Endometrial microvascular endothelial cells (primary cell): ENCODE data around the gene SPIB. TPM values are rescaled to one million over a fixed set of nuclear protein-coding genes. Genes with fewer than 3 reads are reported as not detected.
"Not testable (repeated sequence)": the region's sequence is repeated elsewhere in the genome, so short reads cannot be mapped to it uniquely, and the experiment has no call there.

Experiments
- in situ Hi-C: cut with HindIII; loops from 2 replicates; pipeline ENCODE4 v1.10.0; 2017; ENCODE audit warnings: low sequenced_read_pairs, low pct_unique_long_range_greater_than_20kb; ENCODE audit errors: inconsistent ontology term
- total RNA-seq: library from RNA; depleted of rRNA; stranded (reverse); fragments of >200 nt; gene quantifications from one replicate; pipeline ENCODE4 v1.2.3, GENCODE V29; 2015; ENCODE audit errors: inconsistent ontology term

SPIB gene
- total RNA-seq, 1 donor from 2014 or later: not detected

DNA sequence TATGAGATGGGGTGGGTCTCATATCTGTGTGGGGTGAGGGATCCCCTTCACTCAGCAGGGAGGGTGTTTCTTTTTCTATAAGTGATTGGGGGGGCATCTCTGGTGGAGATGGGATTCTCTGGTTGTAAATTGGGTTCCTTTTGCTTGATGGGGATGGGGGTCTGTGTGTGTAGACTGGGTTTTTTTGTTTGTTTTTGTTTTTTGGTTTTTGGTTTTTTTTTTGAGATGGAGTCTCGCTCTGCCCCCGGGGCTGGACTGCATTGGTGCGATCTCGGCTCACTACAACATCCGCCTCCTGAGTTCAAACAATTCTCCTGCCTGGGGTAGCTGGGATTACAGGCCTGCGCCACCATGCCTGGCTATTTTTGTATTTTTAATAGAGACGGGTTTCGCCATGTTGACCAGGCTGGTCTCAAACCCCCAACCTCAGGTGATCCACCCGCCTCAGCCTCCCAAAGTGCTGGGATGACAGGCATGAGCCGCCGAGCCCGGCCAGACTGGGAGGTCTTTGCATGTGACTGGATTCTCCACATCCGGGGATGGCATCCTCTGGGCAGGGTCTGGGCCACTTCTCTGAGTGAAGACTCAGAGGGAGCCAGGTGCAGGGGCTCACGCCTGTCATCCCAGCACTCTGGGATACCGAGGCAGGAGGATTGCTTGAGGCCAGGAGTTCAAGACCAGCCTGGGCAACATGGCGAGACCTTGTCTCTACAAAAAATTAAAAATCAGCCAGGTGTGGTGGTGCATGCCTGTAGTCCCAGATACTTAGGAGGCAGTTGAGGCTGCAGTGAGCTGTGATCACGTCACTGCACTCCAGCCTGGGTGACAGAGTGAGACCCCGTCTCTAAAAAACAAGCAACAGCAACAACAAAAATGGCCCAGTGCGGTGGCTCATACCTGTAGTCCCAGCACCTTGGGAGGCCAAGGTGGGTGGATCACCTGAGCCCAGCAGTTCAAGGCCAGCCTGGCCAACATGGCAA lies 14.8 kb downstream of the SPIB start:
- in situ Hi-C loops: no loop called here

DNA sequence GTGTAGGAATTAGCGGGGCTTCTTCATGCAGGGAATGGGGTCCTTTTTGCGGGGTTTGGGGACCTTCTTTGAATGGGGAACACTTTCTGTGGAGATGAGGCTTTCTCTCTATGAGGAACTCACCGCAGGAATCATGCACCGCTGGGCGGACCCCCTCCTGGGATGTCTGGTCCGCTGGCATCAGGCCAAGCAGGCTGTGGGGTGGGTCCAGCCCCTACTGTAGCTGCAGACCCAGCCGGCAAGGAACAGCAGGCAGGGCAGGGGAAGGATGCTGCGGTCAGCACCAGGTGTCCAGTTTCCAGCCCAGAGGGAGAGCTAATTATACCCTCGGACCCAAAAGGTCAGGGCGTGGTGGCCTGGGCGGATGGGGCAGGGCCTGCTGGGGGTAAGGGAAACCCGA lies 15.8 kb downstream of the SPIB start:
- in situ Hi-C loops: no loop called here

DNA sequence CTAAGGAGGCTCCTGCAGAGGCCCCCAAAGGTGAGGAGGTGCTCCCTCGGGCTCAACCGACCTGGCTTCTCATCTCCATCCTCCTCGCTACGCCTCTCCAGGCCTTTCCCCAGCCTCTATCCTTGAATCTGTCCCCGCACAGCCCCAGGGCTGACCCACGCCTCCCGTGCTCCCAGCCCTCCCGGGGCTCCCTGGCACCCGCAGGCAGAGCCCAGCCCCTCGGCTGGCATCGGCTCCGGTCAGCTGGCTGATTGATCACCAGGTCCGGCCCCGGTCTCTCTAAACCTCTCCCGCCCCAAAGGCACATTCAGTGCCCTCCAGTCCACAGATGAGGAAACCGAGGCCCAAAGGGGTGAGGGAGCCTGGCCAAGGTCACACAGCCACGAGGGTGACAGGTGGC lies 16.5 kb downstream of the SPIB start:
- in situ Hi-C loops: no loop called here

DNA sequence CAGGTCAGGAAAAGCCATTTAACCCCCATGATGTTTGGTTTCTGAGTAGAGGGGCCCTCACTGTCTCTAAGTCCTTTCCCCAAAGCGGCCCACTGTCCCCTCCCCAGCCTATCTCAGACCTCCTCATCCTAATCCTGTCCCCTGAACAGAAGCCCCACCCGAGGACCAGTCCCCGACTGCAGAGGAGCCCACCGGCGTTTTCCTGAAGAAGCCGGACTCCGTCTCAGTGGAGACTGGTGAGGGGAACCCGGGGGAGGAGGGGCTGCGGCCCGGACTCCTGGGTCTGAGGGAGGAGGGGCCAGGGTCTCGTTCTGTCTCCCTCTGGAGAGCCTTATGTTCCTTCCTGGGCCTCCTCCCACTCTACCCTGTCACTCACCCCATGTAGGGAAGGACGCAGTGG lies 16.9 kb downstream of the SPIB start:
- in situ Hi-C loops: no loop called here

DNA sequence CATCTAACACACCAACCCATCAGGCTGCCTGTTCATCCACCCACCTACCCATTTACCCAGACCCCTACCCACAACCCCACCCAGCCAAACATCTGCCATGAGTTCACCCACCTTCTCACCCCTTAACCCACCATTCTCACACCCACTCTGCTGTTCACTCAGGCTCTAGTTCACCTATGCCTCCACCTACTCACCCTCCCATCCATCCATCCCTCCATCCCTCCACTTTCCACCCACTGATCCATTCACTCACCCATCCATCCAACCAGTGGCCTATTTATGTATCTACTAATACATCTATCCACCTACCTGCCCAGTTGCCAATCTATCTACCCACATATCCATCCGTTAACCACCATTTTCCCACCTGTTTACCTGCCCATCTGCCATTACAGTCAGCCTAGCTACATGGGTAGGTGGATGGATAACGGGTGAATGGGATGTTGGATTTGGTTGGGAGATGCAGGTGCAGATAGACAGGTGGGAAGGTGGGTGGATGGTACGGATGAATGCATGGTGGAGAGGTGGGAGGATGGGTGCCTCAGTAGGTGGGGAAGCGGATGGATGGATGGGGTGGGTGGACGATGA lies 19.2 kb downstream of the SPIB start:
- in situ Hi-C loops: no loop called here

DNA sequence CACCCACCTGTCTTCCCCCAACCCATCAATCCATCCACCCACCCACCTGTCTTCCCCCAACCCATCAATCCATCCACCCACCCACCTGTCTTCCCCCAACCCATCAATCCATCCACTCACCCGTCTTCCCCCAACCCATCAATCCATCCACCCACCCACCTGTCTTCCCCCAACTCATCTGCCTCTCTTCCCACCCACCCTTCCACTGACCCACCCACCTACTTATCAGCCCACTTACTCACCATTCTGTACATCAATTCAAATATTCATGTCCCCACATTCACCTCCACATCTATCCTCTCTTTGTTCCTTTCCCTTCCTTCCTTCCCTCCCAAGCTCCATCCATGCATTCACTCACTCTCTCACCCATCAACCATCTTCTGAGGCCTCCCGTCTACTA lies 20.4 kb downstream of the SPIB start:
- in situ Hi-C loops: not testable (repeated sequence)

DNA sequence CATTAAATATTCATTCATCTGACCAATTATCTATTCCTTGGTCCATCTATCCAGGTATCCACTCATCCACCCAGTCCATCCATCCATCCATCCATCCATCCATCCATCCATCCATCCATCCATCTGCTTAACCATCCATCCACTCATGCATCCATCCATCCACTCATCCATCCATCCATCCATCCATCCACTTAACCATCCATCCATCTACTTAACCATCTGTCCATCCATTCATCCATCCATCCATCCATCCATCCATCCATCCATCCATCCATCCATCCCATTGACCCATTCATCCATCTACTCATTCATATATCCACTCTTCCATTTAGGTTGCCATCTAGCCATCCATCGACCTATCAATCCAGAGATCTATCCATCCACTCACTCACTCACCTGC lies 25.3 kb downstream of the SPIB start:
- in situ Hi-C loops: no loop called here

DNA sequence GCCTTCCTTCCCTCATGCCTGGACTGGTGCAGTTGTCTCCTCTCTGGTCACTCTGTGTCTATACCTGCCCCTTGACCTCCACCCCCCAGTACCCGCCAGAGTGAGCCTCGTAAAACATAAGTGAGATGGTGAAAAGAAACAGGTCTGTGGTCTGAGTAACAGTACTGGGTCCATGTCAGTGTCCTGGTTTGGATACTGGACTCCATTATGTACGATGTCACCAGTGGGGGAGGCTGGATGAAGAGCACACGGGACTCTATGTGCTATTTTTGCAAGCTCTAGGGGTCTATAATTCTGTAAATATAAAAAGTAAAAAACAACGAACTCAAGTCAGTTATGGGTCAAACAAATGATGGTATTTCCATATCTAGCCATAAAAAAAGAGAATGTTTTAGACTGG lies 28.3 kb downstream of the SPIB start:
- in situ Hi-C loops: no loop called here

DNA sequence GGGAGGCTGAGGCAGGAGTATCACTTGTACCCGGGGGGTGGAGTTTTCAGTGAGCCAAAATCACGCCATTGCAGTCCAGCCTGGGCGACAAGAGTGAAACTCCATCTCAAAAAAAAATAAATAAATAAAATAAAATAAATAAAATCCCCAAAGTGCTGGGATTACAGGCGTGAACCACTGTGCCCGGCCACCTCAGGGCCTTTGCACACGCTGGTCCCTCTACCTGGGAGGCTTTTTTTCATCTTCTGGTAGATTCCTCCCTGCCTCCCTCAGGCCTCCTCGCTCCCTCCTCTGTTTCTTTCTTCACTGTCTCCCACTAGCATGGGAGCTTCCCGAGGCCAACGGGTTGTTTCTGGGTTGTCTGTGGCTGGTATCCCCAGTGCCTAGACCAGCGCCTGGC lies 29.0 kb downstream of the SPIB start:
- in situ Hi-C loops: no loop called here

DNA sequence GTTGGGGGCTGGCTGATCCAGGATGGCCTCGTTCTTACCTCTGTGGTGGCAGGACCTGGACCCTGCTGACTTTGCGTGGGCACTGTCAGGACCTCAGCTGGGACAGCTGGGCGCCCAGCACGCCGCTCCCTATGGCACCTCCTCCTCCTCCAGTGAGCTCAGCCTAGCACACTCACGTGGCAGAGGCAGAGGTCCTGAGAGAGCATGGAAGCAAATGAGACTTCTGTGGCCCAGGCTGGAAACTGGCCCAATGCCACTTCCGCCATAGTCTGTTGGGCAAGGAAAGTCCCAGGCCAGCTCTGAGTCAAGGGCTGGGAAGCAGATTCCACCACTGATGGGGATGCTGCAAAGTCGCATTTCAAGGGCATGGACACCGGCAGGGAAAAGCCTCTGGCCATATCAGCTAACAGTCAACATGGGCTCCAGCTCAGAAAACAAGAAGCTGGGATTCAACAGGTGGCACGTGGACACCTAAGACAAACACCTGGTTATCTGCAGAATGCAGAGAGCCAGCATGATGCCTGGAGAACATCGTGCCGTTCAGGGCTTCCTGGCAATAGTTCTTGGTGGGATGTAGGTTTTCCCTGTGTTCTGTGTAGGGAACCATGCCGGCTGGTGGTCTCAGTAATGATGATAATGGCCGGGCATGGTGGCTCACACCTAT lies 30.6 kb downstream of the SPIB start:
- in situ Hi-C loops: no loop called here

DNA sequence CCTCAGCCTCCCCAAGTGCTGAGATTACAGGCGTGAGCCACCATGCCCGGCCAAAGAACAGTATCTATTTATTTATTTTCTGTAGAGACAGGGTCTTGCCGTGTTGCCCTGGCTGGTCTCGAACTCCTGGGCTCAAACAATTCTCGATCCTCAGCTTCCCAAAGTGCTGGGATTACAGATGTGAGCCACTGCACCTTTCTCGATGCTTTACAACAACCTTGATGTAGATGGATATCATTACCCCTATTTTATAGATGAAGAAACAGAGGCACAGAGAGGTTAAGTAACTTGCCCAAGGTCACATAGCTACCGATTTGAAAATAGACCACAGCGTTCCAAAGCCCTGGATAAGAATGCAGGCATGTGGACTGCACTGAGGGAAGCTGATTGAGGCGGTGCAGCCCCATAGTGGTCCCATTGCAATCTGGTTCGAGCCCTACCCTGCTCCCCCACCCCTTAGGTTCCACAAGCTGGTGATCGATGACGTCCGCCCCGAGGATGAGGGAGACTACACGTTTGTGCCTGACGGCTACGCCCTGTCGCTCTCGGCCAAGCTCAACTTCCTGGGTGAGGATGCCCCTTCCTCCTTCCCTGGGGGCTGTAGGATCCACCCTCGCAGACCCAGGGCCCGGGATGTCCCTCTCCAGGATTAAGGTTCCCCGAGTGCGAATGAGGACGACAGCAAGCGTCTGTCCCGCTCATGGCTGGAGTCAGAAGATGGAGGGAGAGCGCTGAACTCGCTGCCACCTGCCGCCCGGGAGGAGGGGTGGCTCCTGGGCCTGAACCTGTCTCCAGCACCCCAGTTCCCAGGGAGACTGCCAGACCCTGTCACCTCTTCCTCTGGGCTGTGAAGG lies 31.9 kb downstream of the SPIB start:
- in situ Hi-C loops: no loop called here

DNA sequence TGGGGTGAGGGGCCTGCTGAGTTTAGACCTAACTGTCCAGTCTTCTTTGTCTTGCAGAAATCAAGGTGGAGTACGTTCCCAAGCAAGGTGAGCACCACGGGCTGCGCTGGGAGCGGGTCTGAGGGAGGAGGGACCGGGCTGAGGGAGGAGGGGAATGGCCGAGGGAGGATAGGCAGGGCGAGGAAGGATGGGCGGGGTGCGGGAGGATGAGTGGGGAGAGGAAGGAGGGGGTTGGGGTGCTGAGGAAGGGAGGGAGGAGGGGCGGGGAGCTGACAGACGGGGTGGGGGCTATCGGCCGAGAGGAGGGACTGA lies 32.4 kb downstream of the SPIB start:
- in situ Hi-C loops: no loop called here

DNA sequence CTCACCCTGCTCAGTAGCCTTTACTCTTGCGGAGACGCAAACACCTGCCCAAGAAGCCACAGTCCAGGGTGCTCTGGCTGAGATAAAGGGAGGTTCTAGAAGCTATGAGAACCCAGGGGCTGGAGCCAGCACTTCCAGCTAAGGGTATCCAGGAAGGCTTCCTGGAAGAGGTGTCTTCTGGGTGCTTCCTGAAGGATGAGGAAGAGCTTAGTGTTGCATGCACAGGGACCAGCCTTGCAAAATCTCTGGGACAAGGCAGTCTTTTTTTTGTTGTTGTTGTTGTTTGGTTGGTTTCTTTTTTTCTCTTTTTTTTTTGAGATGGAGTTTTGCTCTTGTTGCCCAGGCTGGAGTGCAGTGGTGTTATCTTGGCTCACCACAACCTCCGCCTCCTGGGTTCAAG lies 34.5 kb downstream of the SPIB start:
- in situ Hi-C loops: no loop called here

DNA sequence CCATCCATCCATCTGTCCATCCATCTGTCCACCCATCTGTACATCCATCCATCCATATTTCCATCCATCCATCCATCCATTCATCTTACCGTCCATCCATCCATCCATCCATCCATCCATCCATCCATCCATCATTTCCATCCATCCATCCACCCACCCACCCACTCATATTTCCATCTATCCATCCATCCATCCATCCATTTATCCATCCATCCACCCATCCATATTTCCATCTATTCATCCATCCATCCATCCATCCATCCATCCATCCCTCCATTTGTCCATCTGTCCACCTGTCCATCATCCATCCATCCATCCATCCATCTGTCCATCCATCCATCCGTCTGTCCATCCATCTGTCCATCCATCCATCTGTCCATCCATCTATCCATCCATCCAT lies 37.3 kb downstream of the SPIB start:
- in situ Hi-C loops: no loop called here

DNA sequence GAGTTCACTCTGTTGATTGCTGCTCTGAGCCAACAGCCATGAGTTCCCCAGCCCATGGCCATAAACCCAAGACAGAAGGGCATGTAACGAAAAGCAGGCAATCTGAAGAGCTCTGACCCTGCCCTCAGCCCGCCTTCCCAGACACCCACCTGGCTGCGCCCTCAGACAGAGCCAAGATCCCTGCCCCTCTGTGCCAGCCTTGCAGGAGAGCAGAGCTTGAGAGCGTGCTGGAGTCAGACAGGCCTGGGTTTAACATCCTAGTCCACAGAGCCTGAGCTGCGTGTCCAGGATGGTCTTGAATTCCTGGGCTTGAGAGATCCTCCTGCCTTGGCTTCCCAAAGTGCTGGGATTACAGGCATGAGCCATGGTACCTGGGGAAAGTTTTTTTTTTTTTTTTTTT lies 38.6 kb downstream of the SPIB start:
- in situ Hi-C loops: no loop called here

DNA sequence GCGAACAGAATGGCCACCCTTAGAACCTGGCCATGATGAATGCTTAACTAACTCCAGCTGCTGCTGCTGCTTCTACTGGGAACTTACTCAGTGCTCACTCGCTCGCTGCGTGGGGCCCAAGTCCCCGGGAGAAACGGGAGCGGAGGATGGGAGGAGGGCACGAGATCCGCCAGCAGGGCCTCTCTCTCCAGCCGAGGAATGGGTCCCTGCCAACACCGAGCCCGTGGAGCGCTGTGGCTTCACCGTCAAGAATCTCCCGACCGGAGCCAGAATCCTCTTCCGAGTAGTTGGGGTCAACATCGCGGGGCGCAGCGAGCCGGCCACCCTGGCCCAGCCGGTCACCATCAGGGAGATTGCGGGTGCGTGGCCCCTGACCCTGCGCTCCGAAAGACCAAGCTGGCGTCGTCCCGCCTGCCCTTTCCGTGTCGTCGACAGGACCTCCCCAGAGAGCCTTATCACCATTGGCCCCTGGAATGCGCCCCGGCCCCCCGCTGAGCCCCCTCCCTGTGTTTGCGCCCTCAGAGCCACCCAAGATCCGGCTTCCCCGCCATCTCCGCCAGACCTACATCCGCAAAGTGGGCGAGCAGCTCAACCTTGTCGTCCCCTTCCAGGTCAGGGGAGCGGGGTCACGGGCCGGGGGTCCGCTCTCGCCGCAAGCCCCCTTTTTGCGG lies 39.8 kb downstream of the SPIB start:
- in situ Hi-C loops: no loop called here

DNA sequence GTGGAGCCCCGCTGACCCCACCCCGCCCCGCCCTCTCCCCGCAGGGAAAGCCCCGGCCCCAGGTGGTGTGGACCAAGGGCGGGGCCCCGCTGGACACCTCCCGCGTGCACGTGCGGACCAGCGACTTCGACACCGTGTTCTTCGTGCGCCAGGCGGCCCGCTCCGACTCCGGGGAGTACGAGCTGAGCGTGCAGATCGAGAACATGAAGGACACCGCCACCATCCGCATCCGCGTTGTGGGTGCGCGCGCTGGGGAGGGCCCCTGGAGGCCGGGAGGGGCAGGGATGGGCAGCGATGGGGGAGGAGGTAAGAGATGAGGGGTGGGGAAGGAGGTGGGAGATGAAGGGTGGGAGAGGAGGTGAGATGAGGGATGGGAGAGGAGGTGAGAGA lies 40.3 kb downstream of the SPIB start:
- in situ Hi-C loops: no loop called here

DNA sequence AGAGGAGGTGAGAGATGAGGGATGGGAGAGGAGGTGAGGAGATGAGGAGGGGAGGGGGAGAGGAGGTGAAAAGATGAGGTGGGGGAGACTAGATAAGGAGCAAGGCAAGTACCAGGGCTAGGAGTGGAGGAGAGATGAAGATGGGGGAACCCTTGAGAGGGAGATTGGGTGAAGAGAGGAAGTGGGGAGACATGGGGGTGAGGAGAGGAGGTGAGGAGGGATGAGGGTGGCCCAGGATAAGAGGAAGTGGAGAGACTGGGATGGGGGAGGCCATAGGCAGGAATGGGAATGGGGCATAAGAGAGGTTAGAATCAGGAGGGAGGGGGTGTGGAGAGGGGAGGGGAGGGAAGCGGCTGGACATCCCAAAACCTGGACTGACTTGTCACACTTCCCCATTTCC lies 40.9 kb downstream of the SPIB start:
- in situ Hi-C loops: no loop called here
